Caco-2 (cell line): ENCODE results near the gene TNFAIP3. TPM values are rescaled to one million over a fixed set of nuclear protein-coding genes. Genes with fewer than 3 reads are reported as not detected.

Experiments
- BruUV-seq: library from RNA; stranded (reverse); fragments of 400-500 nt; replicated peaks from 2 replicates; lab custom pipeline; 2021; lab: Mats Ljungman, UMichigan
- CTCF ChIA-PET: fragments of 300-600 bp; sonication (Branson Sonifier 250); formaldehyde crosslinking; loops from one replicate; lab custom pipeline; 2022; ENCODE audit warnings: antibody characterized with exemption; lab: Charles Lee
- POLR2A ChIA-PET: fragments of 300-600 bp; sonication (Branson Sonifier 250); formaldehyde crosslinking; loops from one replicate; lab custom pipeline; 2022; ENCODE audit warnings: antibody characterized with exemption; lab: Charles Lee
- DNase-seq, 2 experiments: peaks; one replicate each; pipeline versions ENCODE4 v3.0.0 to v3.0.0-alpha.2; 2020 to 2022
- H3K27me3 ChIP-seq: replicated peaks from 2 replicates; pipeline ENCODE4 v1.6.0; 2011; ENCODE audit warnings: low read length; ENCODE audit not compliant: control insufficient read depth, insufficient read depth
- H3K36me3 ChIP-seq: 2 replicates; pipeline ENCODE4 v1.5.1; 2011; ENCODE audit warnings: low read length; ENCODE audit not compliant: control insufficient read depth, insufficient read depth
- H3K4me1 ChIP-seq: fragments of 250-450 bp; sonication (Bioruptor Pico); 2 replicates; pipeline ENCODE4 v1.5.1; 2020; ENCODE audit warnings: mild to moderate bottlenecking
- H3K4me3 ChIP-seq: 2 replicates; pipeline ENCODE4 v1.5.1; 2011; ENCODE audit warnings: low read depth, mild to moderate bottlenecking, control low read depth, low read length
- H3K9me3 ChIP-seq: fragments of 250-450 bp; sonication (Bioruptor Pico); 2 replicates; pipeline ENCODE4 v1.5.1; 2020; ENCODE audit warnings: mild to moderate bottlenecking, moderate library complexity
- H3K27ac Mint-ChIP-seq: one replicate; pipeline ENCODE4 v1.8.0; 2022; ENCODE audit warnings: mixed read lengths; ENCODE audit not compliant: unreplicated experiment
- H3K27me3 Mint-ChIP-seq: one replicate; pipeline ENCODE4 v1.8.0; 2022; ENCODE audit warnings: mixed read lengths; ENCODE audit not compliant: insufficient read depth, unreplicated experiment
- H3K36me3 Mint-ChIP-seq: one replicate; pipeline ENCODE4 v1.8.0; 2022; ENCODE audit warnings: mild to moderate bottlenecking, mixed read lengths; ENCODE audit not compliant: insufficient read depth, unreplicated experiment
- H3K4me1 Mint-ChIP-seq: one replicate; pipeline ENCODE4 v1.8.0; 2022; ENCODE audit warnings: low read depth, mixed read lengths; ENCODE audit not compliant: unreplicated experiment
- H3K4me3 Mint-ChIP-seq: one replicate; pipeline ENCODE4 v1.8.0; 2022; ENCODE audit warnings: mild to moderate bottlenecking, moderate library complexity, mixed read lengths; ENCODE audit not compliant: unreplicated experiment
- H3K9me3 Mint-ChIP-seq: one replicate; pipeline ENCODE4 v1.8.0; 2022; ENCODE audit warnings: mixed read lengths; ENCODE audit not compliant: unreplicated experiment
- CTCF ChIP-seq, 2 experiments: fragments of 200-600 bp in 1 of 2; IDR thresholded peaks; 1 replicate in 1 of 2; 2 replicates in 1 of 2; pipeline versions ENCODE4 v1.5.1 to v1.8.0; 2011 to 2022; ENCODE audit warnings: antibody characterized with exemption in 1 of 2, control low read depth in 1 of 2, inconsistent platforms in 1 of 2, low read depth in 1 of 2, low read length in 1 of 2, mild to moderate bottlenecking in 1 of 2, moderate library complexity in 1 of 2; ENCODE audit not compliant: insufficient read depth in 1 of 2, severe bottlenecking in 1 of 2, unreplicated experiment in 1 of 2
- intact Hi-C: fragments of 100-400 bp; cut with micrococcal nuclease; formaldehyde crosslinking; loops from one replicate; pipeline ENCODE4 v1.10.0; 2022; ENCODE audit not compliant: unreplicated experiment
- total RNA-seq: library from RNA; stranded (reverse); gene quantifications from 2 replicates; pipeline ENCODE4 v1.2.3, GENCODE V29; 2022

Gene TNFAIP3
- total RNA-seq, 1 experiment from 2014 or later: 45.7 TPM

- H3K27ac Mint-ChIP-seq: no peak overlapping the region
- Histone ChIP-seq H3K9me3 (no peaks in the 10 kb centered on the region), H3K4me3 (no peak overlapping the region), H3K4me1 (no peaks in the 10 kb centered on the region), H3K27me3 (no peaks in the 10 kb centered on the region), H3K36me3 (peaks cover 1% of the 10 kb centered on the region; the same call in 1 of the 2 replicates)
- ChIA-PET CTCF (no interaction called here), POLR2A (no interaction called here)
- no peak for DNase-seq
- no peak for TF ChIP-seq CTCF (IDR thresholded peaks at IDR 0.05; ENCODE audit: insufficient read depth in 1 of 2, low read depth in 1 of 2, low read length in 1 of 2, severe bottlenecking in 1 of 2, unreplicated experiment in 1 of 2)
- intact Hi-C loops: no loop called here
- no peaks in the 10 kb centered on the region for H3K4me1 Mint-ChIP-seq
- BruUV-seq: no TSS peak
- no peak overlapping the region for H3K4me3 Mint-ChIP-seq
- H3K27me3 Mint-ChIP-seq: no peaks in the 10 kb centered on the region
- no peaks in the 10 kb centered on the region for H3K9me3 Mint-ChIP-seq
- H3K36me3 Mint-ChIP-seq: peaks cover 86% of the 10 kb centered on the region
Measured at GRCh38 chr6:137880746-137881521, 13.9 kb downstream of the TNFAIP3 start.

- Mint-ChIP-seq H3K27me3 (no peaks in the 10 kb centered on the region), H3K9me3 (no peaks in the 10 kb centered on the region), H3K4me3 (no peak overlapping the region), H3K27ac (no peak overlapping the region), H3K4me1 (no peaks in the 10 kb centered on the region), H3K36me3 (peaks cover 80% of the 10 kb centered on the region)
- CTCF ChIA-PET: no interaction called here
- TF ChIP-seq CTCF (IDR thresholded peaks at IDR 0.05; ENCODE audit: insufficient read depth in 1 of 2, low read depth in 1 of 2, low read length in 1 of 2, severe bottlenecking in 1 of 2, unreplicated experiment in 1 of 2): no peak
- H3K4me1 ChIP-seq: no peaks in the 10 kb centered on the region
- POLR2A ChIA-PET: no interaction called here
- intact Hi-C loops: no loop called here
- BruUV-seq: no TSS peak
- H3K27me3 ChIP-seq: no peaks in the 10 kb centered on the region
- no peak for DNase-seq
- peaks cover 1% of the 10 kb centered on the region; the same call in 1 of the 2 replicates for H3K36me3 ChIP-seq
- H3K9me3 ChIP-seq: no peaks in the 10 kb centered on the region
- no peak overlapping the region for H3K4me3 ChIP-seq
Measured at GRCh38 chr6:137881522-137881886, 14.4 kb downstream of the TNFAIP3 start.

- Histone ChIP-seq H3K27me3 (no peaks in the 10 kb centered on the region), H3K9me3 (no peaks in the 10 kb centered on the region), H3K36me3 (peaks cover 1% of the 10 kb centered on the region; the same call in 1 of the 2 replicates), H3K4me3 (no peak overlapping the region), H3K4me1 (no peaks in the 10 kb centered on the region)
- H3K27ac Mint-ChIP-seq: no peak overlapping the region
- H3K9me3 Mint-ChIP-seq: no peaks in the 10 kb centered on the region
- TF ChIP-seq CTCF (IDR thresholded peaks at IDR 0.05; ENCODE audit: insufficient read depth in 1 of 2, low read depth in 1 of 2, low read length in 1 of 2, severe bottlenecking in 1 of 2, unreplicated experiment in 1 of 2): no peak
- intact Hi-C loops: no loop called here
- ChIA-PET CTCF (no interaction called here), POLR2A (no interaction called here)
- DNase-seq: no peak
- no peak overlapping the region for H3K4me3 Mint-ChIP-seq
- H3K36me3 Mint-ChIP-seq: peaks cover 71% of the 10 kb centered on the region
- H3K4me1 Mint-ChIP-seq: no peaks in the 10 kb centered on the region
- no TSS peak for BruUV-seq
- no peaks in the 10 kb centered on the region for H3K27me3 Mint-ChIP-seq
Measured at GRCh38 chr6:137882225-137882961, 15.3 kb downstream of the TNFAIP3 start.
